ENCODE data around the gene CACNA2D4. TPM values are rescaled to one million over a fixed set of nuclear protein-coding genes. Genes with fewer than 3 reads are reported as not detected.

Gene CACNA2D4
- total RNA-seq, 1 donor from 2014 or later: 6.1 TPM

DNA sequence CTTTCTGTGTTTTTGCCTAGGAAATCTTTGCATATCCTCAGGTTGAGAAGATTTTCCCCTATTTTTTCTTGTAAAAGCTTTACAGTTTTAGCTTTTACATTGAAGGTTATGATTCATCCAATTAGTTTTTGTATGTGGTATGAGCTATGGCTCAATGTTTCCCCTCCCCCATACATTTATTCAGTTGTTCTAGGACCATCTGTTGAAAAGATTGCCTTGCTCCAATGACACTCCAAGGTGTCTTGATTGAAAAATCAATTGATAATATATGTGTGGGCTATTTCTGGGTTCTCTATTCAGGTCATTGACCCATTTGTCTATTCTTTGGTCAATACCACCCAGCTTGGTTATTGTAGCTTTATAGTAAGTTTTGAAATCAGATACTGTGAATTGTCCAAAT lies 55.5 kb downstream of the CACNA2D4 start:
- intact Hi-C loops (cut with micrococcal nuclease): no loop called here
- no peak for DNase-seq (ENCODE audit: low spot score)
- H3K36me3 Mint-ChIP-seq (ENCODE audit: low read depth): no peaks in the 10 kb centered on the region
- H3K27ac Mint-ChIP-seq: no peak overlapping the region
- no peak overlapping the region for H3K4me3 Mint-ChIP-seq
- H3K4me1 Mint-ChIP-seq (ENCODE audit: low read depth): no peaks in the 10 kb centered on the region
- H3K27me3 Mint-ChIP-seq (ENCODE audit: insufficient read depth): peaks cover 25% of the 10 kb centered on the region
- H3K9me3 Mint-ChIP-seq: no peaks in the 10 kb centered on the region

DNA sequence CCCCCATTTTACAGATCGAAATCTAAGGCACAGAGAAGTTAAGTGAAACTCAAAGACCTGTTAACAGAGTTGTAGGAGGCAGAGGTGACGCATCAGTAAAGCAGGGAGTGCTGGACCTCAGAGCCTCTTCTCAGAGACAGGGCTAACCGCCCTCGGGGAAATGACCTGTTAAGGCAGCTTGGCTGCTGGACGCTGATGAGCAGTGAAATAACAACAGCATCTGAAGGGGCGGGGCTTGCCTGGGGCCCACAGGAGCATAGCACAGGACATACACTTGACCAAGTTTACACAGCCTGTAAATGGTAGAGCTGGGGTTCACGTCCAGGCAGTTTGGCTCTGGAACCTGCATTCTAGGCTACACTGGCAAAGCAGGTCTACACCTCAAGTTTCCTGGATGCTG lies 58.8 kb downstream of the CACNA2D4 start:
- H3K27ac Mint-ChIP-seq: no peak overlapping the region
- DNase-seq (ENCODE audit: low spot score): no peak
- no peaks in the 10 kb centered on the region for H3K36me3 Mint-ChIP-seq (ENCODE audit: low read depth)
- no peaks in the 10 kb centered on the region for H3K4me1 Mint-ChIP-seq (ENCODE audit: low read depth)
- H3K4me3 Mint-ChIP-seq: no peak overlapping the region
- intact Hi-C loops (cut with micrococcal nuclease): no loop called here
- H3K9me3 Mint-ChIP-seq: no peaks in the 10 kb centered on the region
- H3K27me3 Mint-ChIP-seq (ENCODE audit: insufficient read depth): peaks cover 10% of the 10 kb centered on the region

DNA sequence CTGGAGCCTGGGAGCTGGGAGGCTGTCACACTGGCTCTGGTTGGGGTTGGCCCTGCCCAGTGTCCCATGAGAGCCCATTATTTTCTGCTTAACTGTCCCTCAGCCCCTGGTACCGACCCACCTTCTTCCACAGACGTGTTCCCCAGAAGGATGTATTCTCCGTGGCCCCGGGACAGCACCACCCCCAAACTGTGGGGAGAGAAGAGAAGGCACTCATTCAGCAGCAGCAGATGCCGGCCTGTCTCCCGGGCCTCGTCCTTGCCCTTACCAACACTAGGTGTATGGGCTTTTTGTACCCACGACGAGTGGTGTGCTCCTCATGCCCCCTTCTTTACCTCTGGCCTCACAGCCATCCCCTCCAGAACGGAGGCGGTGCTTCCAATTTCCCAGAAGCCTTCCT lies 60.0 kb downstream of the CACNA2D4 start:
- Mint-ChIP-seq H3K9me3 (no peaks in the 10 kb centered on the region), H3K36me3 (ENCODE audit: low read depth) (no peaks in the 10 kb centered on the region), H3K4me3 (no peak overlapping the region), H3K27me3 (ENCODE audit: insufficient read depth) (peaks cover 10% of the 10 kb centered on the region), H3K27ac (no peak overlapping the region), H3K4me1 (ENCODE audit: low read depth) (no peaks in the 10 kb centered on the region)
- DNase-seq (ENCODE audit: low spot score): no peak
- intact Hi-C loops (cut with micrococcal nuclease): no loop called here

DNA sequence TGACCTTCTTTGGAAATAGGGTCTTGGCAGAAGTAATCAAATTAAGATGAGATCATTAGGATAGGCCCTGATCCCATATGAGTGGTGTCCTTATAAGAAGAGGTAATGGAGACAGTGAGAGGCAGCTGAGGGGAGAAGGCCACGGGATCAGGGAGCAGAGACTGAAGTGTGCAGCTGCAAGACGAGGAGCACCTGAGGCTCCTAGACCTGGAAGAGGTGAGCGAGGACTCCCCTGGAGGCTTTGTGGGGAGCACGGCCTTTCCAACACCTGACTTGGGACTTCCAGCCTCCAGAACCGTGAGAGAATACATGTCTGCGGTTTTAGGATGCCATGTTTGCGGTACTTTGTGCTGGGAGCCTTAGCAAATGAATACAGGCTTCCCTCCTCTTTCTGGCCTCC lies 60.6 kb downstream of the CACNA2D4 start:
- DNase-seq (ENCODE audit: low spot score): no peak
- H3K4me1 Mint-ChIP-seq (ENCODE audit: low read depth): no peaks in the 10 kb centered on the region
- peaks cover 6% of the 10 kb centered on the region for H3K27me3 Mint-ChIP-seq (ENCODE audit: insufficient read depth)
- H3K4me3 Mint-ChIP-seq: no peak overlapping the region
- H3K27ac Mint-ChIP-seq: no peak overlapping the region
- H3K36me3 Mint-ChIP-seq (ENCODE audit: low read depth): no peaks in the 10 kb centered on the region
- no peaks in the 10 kb centered on the region for H3K9me3 Mint-ChIP-seq
- intact Hi-C loops (cut with micrococcal nuclease): no loop called here

DNA sequence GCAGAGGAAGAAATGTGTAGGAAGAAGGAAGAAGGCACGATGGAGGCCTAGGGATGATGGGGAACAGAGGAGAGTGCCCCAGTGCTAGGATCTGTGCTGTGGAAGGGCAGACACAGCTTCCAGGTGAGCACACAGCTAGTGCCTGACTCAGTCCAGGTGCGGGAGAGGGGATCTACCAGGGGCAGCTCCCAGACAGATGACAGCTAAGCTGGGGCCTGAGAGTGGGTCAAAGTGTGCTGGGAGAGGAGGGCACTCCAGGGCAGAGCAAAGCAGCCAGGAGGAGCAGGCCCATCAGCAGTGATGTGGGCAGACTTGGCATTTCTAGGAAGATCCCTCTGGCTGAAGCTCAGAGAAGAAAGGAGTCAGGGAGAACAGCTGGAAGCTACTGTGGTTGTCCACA lies 61.4 kb downstream of the CACNA2D4 start:
- Mint-ChIP-seq H3K27me3 (ENCODE audit: insufficient read depth) (peaks cover 6% of the 10 kb centered on the region), H3K9me3 (no peaks in the 10 kb centered on the region), H3K36me3 (ENCODE audit: low read depth) (no peaks in the 10 kb centered on the region), H3K4me3 (no peak overlapping the region), H3K4me1 (ENCODE audit: low read depth) (no peaks in the 10 kb centered on the region), H3K27ac (no peak overlapping the region)
- DNase-seq (ENCODE audit: low spot score): no peak
- intact Hi-C loops (cut with micrococcal nuclease): no loop called here

DNA sequence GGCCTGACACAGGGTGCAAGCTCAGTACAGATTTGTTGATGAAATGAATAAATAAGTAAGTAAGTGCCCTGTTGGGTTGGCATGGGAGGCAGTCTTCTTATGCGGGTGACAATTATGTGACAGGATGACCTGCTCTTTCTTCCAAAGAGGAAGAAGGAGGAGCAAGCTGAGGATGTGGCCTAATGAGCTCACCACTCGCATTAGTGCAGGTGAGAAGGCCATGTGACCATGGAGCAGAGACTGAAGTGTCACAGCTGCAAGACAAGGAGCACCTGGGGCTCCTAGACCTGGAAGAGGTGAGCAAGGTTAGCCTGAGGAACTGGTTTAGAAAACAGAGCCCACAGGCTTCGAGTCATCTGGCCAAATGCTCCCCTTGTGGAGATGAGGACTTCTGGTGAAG lies 63.2 kb downstream of the CACNA2D4 start:
- Mint-ChIP-seq H3K4me3 (no peak overlapping the region), H3K27me3 (ENCODE audit: insufficient read depth) (peaks cover 12% of the 10 kb centered on the region), H3K27ac (no peak overlapping the region), H3K4me1 (ENCODE audit: low read depth) (no peaks in the 10 kb centered on the region), H3K36me3 (ENCODE audit: low read depth) (no peaks in the 10 kb centered on the region), H3K9me3 (no peaks in the 10 kb centered on the region)
- intact Hi-C loops (cut with micrococcal nuclease): no loop called here
- no peak for DNase-seq (ENCODE audit: low spot score)

DNA sequence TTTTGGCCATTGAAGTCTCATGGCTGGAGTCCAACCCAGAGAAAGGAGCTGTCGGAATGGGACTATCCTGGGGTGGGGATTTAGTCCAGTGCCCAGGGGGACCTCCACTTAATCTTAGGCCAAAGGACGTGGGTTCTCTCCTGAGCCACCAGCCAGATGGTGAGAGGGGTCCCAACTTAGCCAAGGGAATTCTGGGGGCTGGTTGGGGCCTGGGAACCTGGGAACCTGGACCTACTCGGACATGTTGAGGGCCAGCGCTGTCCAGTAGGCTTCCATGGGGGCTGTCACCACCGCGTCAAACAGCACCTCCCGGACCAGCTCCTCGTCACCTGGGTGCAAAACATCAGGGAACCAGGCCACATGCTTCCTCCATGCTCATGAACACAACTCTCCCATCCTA lies 64.7 kb downstream of the CACNA2D4 start:
- Mint-ChIP-seq H3K4me1 (ENCODE audit: low read depth) (no peaks in the 10 kb centered on the region), H3K27me3 (ENCODE audit: insufficient read depth) (peaks cover 10% of the 10 kb centered on the region), H3K27ac (no peak overlapping the region)

DNA sequence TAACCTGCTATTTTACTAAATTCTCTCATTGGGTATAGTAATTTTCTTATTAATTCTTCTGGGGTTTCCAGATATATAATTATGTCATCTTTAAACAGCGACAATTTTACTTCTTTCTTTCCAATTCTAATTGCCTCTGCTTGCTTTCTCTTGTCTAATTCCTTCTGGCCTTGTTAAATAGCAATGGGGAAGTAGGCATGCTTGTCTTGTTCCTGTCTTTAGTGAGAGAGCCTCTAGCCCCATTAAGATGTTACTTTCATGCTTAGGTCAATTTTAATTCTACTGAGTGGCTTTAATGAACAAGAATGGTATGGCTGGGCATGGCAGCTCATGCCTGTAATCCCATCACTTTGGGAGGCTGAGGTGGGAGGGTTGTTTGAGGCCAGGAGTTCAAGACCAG lies 66.4 kb downstream of the CACNA2D4 start:
- Mint-ChIP-seq H3K4me1 (ENCODE audit: low read depth) (no peaks in the 10 kb centered on the region), H3K27me3 (ENCODE audit: insufficient read depth) (peaks cover 8% of the 10 kb centered on the region), H3K4me3 (no peak overlapping the region), H3K36me3 (ENCODE audit: low read depth) (no peaks in the 10 kb centered on the region), H3K9me3 (no peaks in the 10 kb centered on the region), H3K27ac (no peak overlapping the region)
- intact Hi-C loops (cut with micrococcal nuclease): no loop called here
- DNase-seq (ENCODE audit: low spot score): no peak

More for the DNA sequence above, 64.7 kb downstream of the CACNA2D4 start:
- DNase-seq (ENCODE audit: low spot score): no peak
- no peaks in the 10 kb centered on the region for H3K36me3 Mint-ChIP-seq (ENCODE audit: low read depth)
- H3K9me3 Mint-ChIP-seq: no peaks in the 10 kb centered on the region
- no peak overlapping the region for H3K4me3 Mint-ChIP-seq
- intact Hi-C loops (cut with micrococcal nuclease): no loop called here

DNA sequence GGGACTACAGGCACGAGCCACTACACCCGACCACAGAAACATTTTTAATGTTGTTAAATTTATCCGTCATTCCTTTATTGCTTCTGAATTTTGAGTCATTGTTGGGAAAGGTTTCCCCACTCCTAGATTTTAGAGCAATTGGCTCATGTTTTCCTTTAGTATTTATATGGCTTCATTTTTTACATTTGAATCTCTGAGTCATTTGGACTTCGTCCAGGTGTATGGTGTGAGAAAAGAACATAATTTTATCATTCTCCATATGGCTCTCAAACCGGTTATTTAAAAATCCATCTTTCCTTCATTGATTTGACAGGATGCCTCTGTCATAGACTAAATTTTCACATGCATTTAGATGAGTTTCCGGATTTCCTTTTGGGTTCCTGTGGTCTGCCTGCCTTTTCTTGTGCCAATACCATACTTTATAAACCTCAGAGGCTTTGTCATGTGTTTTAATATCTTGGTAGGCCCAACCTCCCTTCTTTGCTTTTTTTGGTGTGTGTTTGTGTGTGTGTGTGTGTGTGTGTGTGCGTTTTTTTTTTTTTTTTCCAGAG lies 67.2 kb downstream of the CACNA2D4 start:
- Mint-ChIP-seq H3K36me3 (ENCODE audit: low read depth) (no peaks in the 10 kb centered on the region), H3K4me3 (no peak overlapping the region), H3K27me3 (ENCODE audit: insufficient read depth) (peaks cover 8% of the 10 kb centered on the region), H3K9me3 (no peaks in the 10 kb centered on the region), H3K27ac (no peak overlapping the region), H3K4me1 (ENCODE audit: low read depth) (no peaks in the 10 kb centered on the region)
- intact Hi-C loops (cut with micrococcal nuclease): no loop called here
- no peak for DNase-seq (ENCODE audit: low spot score)

DNA sequence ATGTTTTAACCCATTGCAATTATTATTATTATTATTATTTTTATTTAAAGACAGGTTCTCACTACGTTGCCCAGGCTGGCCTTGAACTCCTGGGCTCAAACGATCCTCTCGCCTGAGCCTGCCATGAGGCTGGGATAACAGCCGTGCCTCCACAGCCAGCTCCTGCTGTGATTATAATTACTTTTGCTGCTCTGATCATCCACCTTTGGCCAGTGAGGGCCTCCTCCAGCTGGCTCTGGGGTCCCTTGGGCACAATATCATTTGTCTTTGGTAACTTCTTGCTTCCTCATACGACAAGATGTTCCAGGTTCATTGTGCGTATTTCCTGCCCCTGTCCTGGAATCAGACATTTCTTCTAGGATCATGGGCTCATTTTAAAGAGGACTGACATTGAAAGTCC lies 69.7 kb downstream of the CACNA2D4 start:
- Mint-ChIP-seq H3K4me1 (ENCODE audit: low read depth) (no peaks in the 10 kb centered on the region), H3K4me3 (no peak overlapping the region), H3K27me3 (ENCODE audit: insufficient read depth) (peaks cover 8% of the 10 kb centered on the region), H3K27ac (no peak overlapping the region), H3K9me3 (no peaks in the 10 kb centered on the region), H3K36me3 (ENCODE audit: low read depth) (no peaks in the 10 kb centered on the region)
- DNase-seq (ENCODE audit: low spot score): no peak
- intact Hi-C loops (cut with micrococcal nuclease): no loop called here

DNA sequence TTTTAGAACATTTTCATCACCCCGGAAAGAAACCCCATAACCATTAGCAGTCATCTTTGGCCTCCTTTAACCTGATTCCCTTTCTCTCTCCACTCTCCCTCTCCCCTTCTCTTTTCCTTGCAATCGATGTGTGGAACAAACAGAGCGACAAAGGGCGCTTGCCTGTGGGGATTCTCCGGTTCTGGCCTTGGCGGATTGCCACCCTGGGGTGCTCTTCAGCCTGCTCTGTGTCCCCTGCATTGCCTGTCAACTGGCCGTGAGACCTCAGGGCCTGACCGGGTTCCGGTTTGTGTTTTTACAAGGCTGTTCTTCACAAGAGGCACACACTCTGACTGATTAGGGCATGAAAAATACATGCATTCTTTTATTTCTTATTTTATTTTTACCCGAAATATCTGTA lies 70.3 kb downstream of the CACNA2D4 start:
- H3K9me3 Mint-ChIP-seq: no peaks in the 10 kb centered on the region
- no peaks in the 10 kb centered on the region for H3K36me3 Mint-ChIP-seq (ENCODE audit: low read depth)
- no peak overlapping the region for H3K27ac Mint-ChIP-seq

DNA sequence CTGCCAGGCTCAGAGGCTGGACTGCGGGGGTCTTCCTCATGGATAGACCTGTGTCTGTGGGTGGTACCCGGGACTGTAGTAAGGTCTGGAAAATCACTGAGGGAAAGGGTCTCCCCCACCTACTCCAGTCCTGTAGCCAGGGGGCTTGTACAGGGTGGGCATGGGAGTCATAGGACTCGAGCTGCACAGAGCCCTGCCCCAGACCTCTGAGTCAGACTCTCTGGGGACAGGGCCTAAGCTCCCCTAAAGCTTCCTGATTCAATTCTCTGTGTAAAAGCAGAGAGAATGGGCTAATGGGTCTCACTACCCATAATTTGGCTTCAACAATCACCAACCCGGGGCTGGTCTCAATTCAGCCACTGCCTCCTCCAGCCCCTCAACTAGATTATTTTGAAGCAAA lies 71.0 kb downstream of the CACNA2D4 start:
- intact Hi-C loops (cut with micrococcal nuclease): no loop called here
- Mint-ChIP-seq H3K27me3 (ENCODE audit: insufficient read depth) (peaks cover 6% of the 10 kb centered on the region), H3K27ac (no peak overlapping the region), H3K4me3 (no peak overlapping the region), H3K36me3 (ENCODE audit: low read depth) (no peaks in the 10 kb centered on the region), H3K9me3 (no peaks in the 10 kb centered on the region), H3K4me1 (ENCODE audit: low read depth) (no peaks in the 10 kb centered on the region)
- no peak for DNase-seq (ENCODE audit: low spot score)

More for the DNA sequence above, 70.3 kb downstream of the CACNA2D4 start:
- intact Hi-C loops (cut with micrococcal nuclease): no loop called here
- no peak for DNase-seq (ENCODE audit: low spot score)
- H3K27me3 Mint-ChIP-seq (ENCODE audit: insufficient read depth): peaks cover 6% of the 10 kb centered on the region
- H3K4me3 Mint-ChIP-seq: no peak overlapping the region
- no peaks in the 10 kb centered on the region for H3K4me1 Mint-ChIP-seq (ENCODE audit: low read depth)

DNA sequence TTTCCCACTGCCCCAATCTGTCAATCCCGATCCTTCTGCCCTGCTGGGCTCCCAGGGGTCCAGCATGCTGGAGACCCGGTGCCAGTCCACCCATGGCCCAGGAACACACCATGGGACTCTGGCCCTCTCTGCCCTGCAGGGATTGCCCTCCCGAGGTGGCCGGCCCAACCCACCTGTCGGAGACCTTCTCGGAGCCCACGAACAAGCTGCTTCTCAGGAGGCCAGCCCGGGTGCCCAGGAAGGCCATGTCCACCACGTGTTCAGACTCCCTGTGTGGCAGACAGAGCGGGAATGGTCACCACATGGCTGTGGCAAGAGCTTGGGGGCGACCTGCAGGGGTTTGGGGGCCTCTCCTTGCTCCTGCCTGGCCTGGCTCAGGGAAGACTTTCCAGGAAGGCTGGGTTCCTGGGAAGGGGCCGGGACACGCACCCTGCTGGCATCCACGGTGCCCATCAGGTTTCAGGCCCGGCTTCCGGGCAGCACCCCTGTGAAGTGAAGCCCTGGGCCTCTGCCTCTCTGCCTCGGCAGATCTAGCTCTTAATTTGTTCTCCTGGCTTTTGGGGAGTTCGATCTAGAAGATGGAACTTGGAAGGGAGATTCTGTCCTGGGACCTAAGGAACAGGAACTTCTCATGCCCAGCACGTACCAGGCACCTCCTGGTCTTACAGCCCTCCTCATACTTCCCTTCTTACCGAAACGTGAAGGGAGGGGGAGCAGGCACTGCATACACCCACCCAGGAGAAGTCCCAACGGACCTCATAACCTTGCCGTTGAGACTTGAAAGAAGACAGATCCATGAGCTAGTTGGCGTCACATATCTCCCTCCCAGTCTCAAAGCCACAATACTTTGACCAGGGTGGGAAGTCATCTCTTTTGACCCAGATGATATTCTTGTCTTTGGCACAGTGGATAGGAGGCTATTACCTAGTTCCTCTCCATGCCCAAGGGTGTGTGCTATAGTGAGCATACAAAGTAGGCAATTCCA lies 71.7 kb downstream of the CACNA2D4 start:
- Mint-ChIP-seq H3K4me1 (ENCODE audit: low read depth) (no peaks in the 10 kb centered on the region), H3K9me3 (no peaks in the 10 kb centered on the region), H3K4me3 (no peak overlapping the region), H3K36me3 (ENCODE audit: low read depth) (no peaks in the 10 kb centered on the region), H3K27me3 (ENCODE audit: insufficient read depth) (peaks cover 6% of the 10 kb centered on the region), H3K27ac (no peak overlapping the region)
- no peak for DNase-seq (ENCODE audit: low spot score)
- intact Hi-C loops (cut with micrococcal nuclease): no loop called here
